Measurements from ENCODE around the gene OR2B2.
"Not testable (repeated sequence)": the region's sequence is repeated elsewhere in the genome, so short reads cannot be mapped to it uniquely, and the experiment has no call there.

OR2B2 gene

DNA sequence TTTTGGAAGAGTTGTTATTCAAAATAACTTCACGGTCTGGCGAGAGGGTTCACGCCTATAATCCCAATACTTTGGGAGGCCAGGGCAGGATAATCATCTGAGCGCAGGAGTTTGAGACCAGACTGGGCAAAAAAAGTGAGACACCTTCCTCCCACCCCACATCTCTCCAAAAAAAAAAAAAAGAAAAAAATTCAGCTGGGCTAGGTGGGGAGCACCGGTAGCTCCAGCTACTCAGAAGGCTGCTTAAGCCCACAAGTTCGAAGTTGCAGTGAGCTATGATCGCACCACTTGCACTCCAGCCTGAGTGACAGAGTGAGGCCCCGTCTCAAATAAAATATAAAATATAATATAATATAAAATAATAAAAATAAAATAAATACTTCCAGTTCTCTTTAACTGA lies 10.4 kb downstream of the OR2B2 start:
- no peaks in the 10 kb centered on the region for H3K36me3 ChIP-seq (ENCODE audit: control insufficient read depth, low read length)
- no peak overlapping the region for H3K27ac ChIP-seq (ENCODE audit: low read depth, low read length)
- no peaks in the 10 kb centered on the region for H3K9me2 ChIP-seq (replicated peaks; ENCODE audit: control insufficient read depth, low read length)
- H3K9me3 ChIP-seq (ENCODE audit: control insufficient read depth, insufficient read depth, low read length), result no peaks in the 10 kb centered on the region
- TF ChIP-seq CTCF (IDR thresholded peaks at IDR 0.05; ENCODE audit: low read depth, low read length, poor library complexity, severe bottlenecking), result no peak
- no peak for TF ChIP-seq EZH2phosphoT487 (IDR thresholded peaks at IDR 0.05; ENCODE audit: borderline replicate concordance, low read length)
- peak overlapping the region; percentile 86 for H3K4me3 ChIP-seq (ENCODE audit: low read length)
- peaks cover 12% of the 10 kb centered on the region for H3F3A ChIP-seq (ENCODE audit: control insufficient read depth, insufficient read depth)
- H3K79me2 ChIP-seq (ENCODE audit: control insufficient read depth, low read length), result no peaks in the 10 kb centered on the region
- H3K4me1 ChIP-seq (ENCODE audit: control insufficient read depth, low read length), result peaks cover 10% of the 10 kb centered on the region
- no peaks in the 10 kb centered on the region for H3K27me3 ChIP-seq (ENCODE audit: control insufficient read depth, low read length)
- H4K20me1 ChIP-seq (ENCODE audit: control insufficient read depth, insufficient read depth, low read depth, low read length), result no peaks in the 10 kb centered on the region
- H3K4me2 ChIP-seq (ENCODE audit: low read length), result peak overlapping the region; percentile 83

DNA sequence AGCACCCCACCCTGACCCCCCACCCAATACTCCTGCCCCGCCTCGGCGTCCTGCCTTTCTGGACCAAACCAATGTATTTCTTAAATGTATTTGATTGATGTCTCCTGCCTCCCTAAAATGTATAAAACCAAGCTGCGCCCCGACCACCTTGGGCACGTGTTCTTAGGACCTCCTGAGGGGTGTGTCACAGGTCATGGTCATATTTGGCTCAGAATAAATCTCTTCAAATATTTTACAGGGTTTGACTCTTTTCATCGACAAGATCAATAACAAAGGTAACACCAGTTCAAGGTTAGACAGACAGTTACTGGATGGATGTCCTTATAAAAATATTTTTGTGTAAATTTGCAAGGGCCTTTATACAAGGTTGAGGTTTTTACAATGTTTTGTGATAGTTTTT lies 12.0 kb downstream of the OR2B2 start:
- not testable (repeated sequence) for H3K4me2 ChIP-seq (ENCODE audit: low read length); H4K20me1 ChIP-seq (ENCODE audit: control insufficient read depth, insufficient read depth, low read depth, low read length); H3K79me2 ChIP-seq (ENCODE audit: control insufficient read depth, low read length); H3K9me2 ChIP-seq (replicated peaks; ENCODE audit: control insufficient read depth, low read length); H3K27me3 ChIP-seq (ENCODE audit: control insufficient read depth, low read length); H3K4me3 ChIP-seq (ENCODE audit: low read length); H3K36me3 ChIP-seq (ENCODE audit: control insufficient read depth, low read length); H3K27ac ChIP-seq (ENCODE audit: low read depth, low read length); H3K9me3 ChIP-seq (ENCODE audit: control insufficient read depth, insufficient read depth, low read length)
- Histone ChIP-seq H3F3A (ENCODE audit: control insufficient read depth, insufficient read depth) (peaks cover 14% of the 10 kb centered on the region), H3K4me1 (ENCODE audit: control insufficient read depth, low read length) (peaks cover 22% of the 10 kb centered on the region)

- Histone ChIP-seq H3K27ac (ENCODE audit: low read depth, low read length) (no peak overlapping the region), H4K20me1 (ENCODE audit: control insufficient read depth, insufficient read depth, low read depth, low read length) (no peaks in the 10 kb centered on the region), H3K9me2 (replicated peaks; ENCODE audit: control insufficient read depth, low read length) (no peaks in the 10 kb centered on the region), H3K4me2 (ENCODE audit: low read length) (no peak overlapping the region), H3K4me1 (ENCODE audit: control insufficient read depth, low read length) (peaks cover 25% of the 10 kb centered on the region), H3K27me3 (ENCODE audit: control insufficient read depth, low read length) (no peaks in the 10 kb centered on the region), H3K4me3 (ENCODE audit: low read length) (no peak overlapping the region), H3K9me3 (ENCODE audit: control insufficient read depth, insufficient read depth, low read length) (no peaks in the 10 kb centered on the region), H3K79me2 (ENCODE audit: control insufficient read depth, low read length) (no peaks in the 10 kb centered on the region), H3F3A (ENCODE audit: control insufficient read depth, insufficient read depth) (peaks cover 21% of the 10 kb centered on the region), H3K36me3 (ENCODE audit: control insufficient read depth, low read length) (peaks cover 9% of the 10 kb centered on the region)
- TF ChIP-seq EZH2phosphoT487 (IDR thresholded peaks at IDR 0.05; ENCODE audit: borderline replicate concordance, low read length), result no peak
- no peak for TF ChIP-seq CTCF (IDR thresholded peaks at IDR 0.05; ENCODE audit: low read depth, low read length, poor library complexity, severe bottlenecking)
Measured at GRCh38 chr6:27899543-27899942, 12.7 kb downstream of the OR2B2 start.

DNA sequence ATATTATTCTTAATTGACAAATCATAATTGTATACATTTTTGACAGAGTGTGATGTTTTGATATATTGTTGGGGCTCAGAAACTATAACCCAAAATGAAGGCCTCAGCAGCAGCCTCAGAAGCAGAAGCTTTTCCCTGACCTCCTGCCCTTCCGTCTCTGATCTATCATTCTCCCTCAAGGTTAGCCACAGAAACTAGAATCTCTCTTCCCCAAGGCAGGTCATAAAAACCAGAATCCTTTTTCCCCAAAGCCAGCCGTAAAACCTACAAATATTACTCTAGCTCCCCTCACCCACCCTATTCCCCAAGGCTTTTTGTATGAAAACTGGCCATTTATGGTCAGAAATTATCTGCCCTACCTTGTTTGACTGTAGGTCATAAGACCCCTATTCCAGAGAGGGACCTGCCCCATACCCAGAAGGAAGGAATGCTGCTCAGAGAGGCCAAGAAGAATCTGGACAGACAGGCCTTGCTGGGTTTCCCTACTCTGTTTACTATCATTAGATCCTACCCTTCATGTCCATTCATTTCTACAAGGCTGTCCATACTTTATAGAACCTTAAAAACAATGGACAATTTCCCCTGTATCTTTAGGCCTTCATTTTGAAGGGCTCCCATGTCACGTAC lies 14.5 kb downstream of the OR2B2 start:
- peaks cover 20% of the 10 kb centered on the region for H3K4me1 ChIP-seq (ENCODE audit: control insufficient read depth, low read length)
- H3K9me3 ChIP-seq (ENCODE audit: control insufficient read depth, insufficient read depth, low read length), result no peaks in the 10 kb centered on the region
- no peaks in the 10 kb centered on the region for H3K27me3 ChIP-seq (ENCODE audit: control insufficient read depth, low read length)
- H3K27ac ChIP-seq (ENCODE audit: low read depth, low read length), result no peak overlapping the region
- H3K9me2 ChIP-seq (replicated peaks; ENCODE audit: control insufficient read depth, low read length), result no peaks in the 10 kb centered on the region
- no peak overlapping the region for H3K4me3 ChIP-seq (ENCODE audit: low read length)
- H3K4me2 ChIP-seq (ENCODE audit: low read length), result no peak overlapping the region
- H4K20me1 ChIP-seq (ENCODE audit: control insufficient read depth, insufficient read depth, low read depth, low read length), result no peaks in the 10 kb centered on the region
- TF ChIP-seq CTCF (IDR thresholded peaks at IDR 0.05; ENCODE audit: low read depth, low read length, poor library complexity, severe bottlenecking) (no peak), EZH2phosphoT487 (IDR thresholded peaks at IDR 0.05; ENCODE audit: borderline replicate concordance, low read length) (no peak)
- no peaks in the 10 kb centered on the region for H3K79me2 ChIP-seq (ENCODE audit: control insufficient read depth, low read length)
- peaks cover 21% of the 10 kb centered on the region for H3K36me3 ChIP-seq (ENCODE audit: control insufficient read depth, low read length)
- peaks cover 29% of the 10 kb centered on the region for H3F3A ChIP-seq (ENCODE audit: control insufficient read depth, insufficient read depth)
